Breast epithelium (tissue), 4 donors: ENCODE measurements around the gene SCN3A. TPM values are rescaled to one million over a fixed set of nuclear protein-coding genes. Genes with fewer than 3 reads are reported as not detected.

Experiments
- DNase-seq, 2 donors: peaks; one replicate each; pipeline ENCODE4 v3.0.0-alpha.2; 2019; ENCODE audit warnings: low spot score in 2 of 2
- H3K27ac ChIP-seq, 2 donors: fragments of 200-600 bp; sonication (generic) in 1 of 2; one replicate each; pipeline ENCODE4 v1.5.1; 2016 to 2019; ENCODE audit warnings: mild to moderate bottlenecking in 1 of 2
- H3K27me3 ChIP-seq, 2 donors: fragments of 200-600 bp; sonication (generic) in 1 of 2; one replicate each; pipeline versions ENCODE4 v1.5.1 to v1.6.0; 2017 to 2019; ENCODE audit warnings: control low read depth in 1 of 2, mild to moderate bottlenecking in 1 of 2
- H3K36me3 ChIP-seq: fragments of 200-600 bp; one replicate; pipeline ENCODE4 v1.5.1; 2019
- H3K4me1 ChIP-seq, 2 donors: fragments of 200-600 bp; sonication (generic); one replicate each; pipeline ENCODE4 v1.5.1; 2016 to 2019; ENCODE audit warnings: control low read depth in 1 of 2
- H3K4me3 ChIP-seq, 3 donors: fragments of 200-600 bp; sonication (generic); 1 replicate in 2 of 3; 2 replicates in 1 of 3; pipeline ENCODE4 v1.5.1; 2016 to 2019; ENCODE audit warnings: mild to moderate bottlenecking in 3 of 3, moderate library complexity in 2 of 3
- H3K9me3 ChIP-seq, 2 donors: fragments of 200-600 bp; sonication (generic) in 1 of 2; one replicate each; pipeline ENCODE4 v1.5.1; 2016 to 2019; ENCODE audit warnings: control low read depth in 1 of 2
- POLR2A ChIP-seq: fragments of 450-650 bp; IDR thresholded peaks from one replicate; pipeline ENCODE4 v1.6.1; 2016; ENCODE audit warnings: antibody characterized with exemption, mild to moderate bottlenecking, moderate library complexity
- POLR2AphosphoS5 ChIP-seq, 3 donors: sonication (generic); formaldehyde crosslinking; IDR thresholded peaks; one replicate each; pipeline ENCODE4 v1.6.1; 2017; ENCODE audit warnings: antibody characterized with exemption in 3 of 3
- intact Hi-C: fragments of 100-400 bp; cut with DNase I; formaldehyde crosslinking; loops from one replicate; pipeline ENCODE4 v1.15.1; 2023; ENCODE audit warnings: low total_unique reads
- total RNA-seq, 3 donors: library from RNA; depleted of rRNA; stranded (reverse); fragments of >200 nt; gene quantifications; one replicate each; pipeline ENCODE4 v1.1.0, GENCODE V29; 2016
- TF ChIP-seq, protein P1 (sequence below), 3 donors: fragments of 450-650 bp; IDR thresholded peaks; one replicate each; pipeline ENCODE4 v1.5.1; 2016 to 2017; ENCODE audit warnings: antibody characterized with exemption in 3 of 3, mild to moderate bottlenecking in 3 of 3, moderate library complexity in 3 of 3

The SCN3A gene
- 1 to 10 TPM in 2 of 3 donors, under 1 TPM in 1; 0.64 to 5.3 (median 1.6) TPM for total RNA-seq

DNA sequence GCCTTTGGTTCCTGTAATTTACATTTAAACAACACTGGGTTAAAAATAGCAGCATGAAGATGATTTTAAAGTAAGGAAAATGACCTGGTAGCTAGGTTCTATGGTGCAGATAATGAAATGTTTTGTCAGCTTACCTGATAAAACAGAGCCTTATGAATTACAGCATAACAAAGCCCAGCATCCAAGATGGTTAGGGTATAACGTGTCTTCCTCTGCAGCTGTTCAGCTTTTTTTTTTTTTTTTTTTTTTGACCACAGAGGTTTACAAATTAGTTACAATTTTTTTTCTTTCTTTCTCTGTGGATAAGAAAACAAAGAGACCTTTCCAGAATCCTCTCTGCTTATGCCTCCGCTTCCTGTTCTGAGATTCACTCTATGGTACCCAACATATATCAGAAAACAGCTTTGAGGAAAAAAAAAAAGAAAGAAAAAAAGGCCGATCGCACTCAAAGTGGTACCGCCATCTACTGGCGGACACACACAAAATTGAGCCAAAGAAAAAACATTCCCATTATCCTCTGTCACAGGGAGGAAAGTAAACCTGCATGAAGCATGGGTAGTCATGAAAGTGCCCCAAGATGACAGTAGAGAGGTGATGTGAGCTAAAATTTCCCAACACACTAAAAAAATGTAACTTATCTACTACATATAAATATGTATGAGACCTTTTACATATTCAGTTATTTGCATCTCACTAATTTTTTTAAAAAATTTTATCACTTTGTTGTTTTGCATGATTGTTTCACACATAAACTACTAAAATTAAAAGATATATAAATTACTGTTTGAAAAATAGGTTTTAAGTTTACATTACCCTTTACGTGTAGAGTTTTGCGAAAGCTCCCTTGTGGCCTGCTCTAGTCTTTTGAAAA is at the start of gene SCN3A:
Gene SCN3A, minus strand, starts transcription at position 362 of the 871 bp plus-strand sequence. CDS start 27,656 bp downstream, outside the sequence.
- no peak for TF ChIP-seq POLR2AphosphoS5 (IDR thresholded peaks at IDR 0.05)
- TF ChIP-seq, protein P1, sequence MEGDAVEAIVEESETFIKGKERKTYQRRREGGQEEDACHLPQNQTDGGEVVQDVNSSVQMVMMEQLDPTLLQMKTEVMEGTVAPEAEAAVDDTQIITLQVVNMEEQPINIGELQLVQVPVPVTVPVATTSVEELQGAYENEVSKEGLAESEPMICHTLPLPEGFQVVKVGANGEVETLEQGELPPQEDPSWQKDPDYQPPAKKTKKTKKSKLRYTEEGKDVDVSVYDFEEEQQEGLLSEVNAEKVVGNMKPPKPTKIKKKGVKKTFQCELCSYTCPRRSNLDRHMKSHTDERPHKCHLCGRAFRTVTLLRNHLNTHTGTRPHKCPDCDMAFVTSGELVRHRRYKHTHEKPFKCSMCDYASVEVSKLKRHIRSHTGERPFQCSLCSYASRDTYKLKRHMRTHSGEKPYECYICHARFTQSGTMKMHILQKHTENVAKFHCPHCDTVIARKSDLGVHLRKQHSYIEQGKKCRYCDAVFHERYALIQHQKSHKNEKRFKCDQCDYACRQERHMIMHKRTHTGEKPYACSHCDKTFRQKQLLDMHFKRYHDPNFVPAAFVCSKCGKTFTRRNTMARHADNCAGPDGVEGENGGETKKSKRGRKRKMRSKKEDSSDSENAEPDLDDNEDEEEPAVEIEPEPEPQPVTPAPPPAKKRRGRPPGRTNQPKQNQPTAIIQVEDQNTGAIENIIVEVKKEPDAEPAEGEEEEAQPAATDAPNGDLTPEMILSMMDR (IDR thresholded peaks at IDR 0.05) = peak in 2 of 3 donors; percentile 10 to 26
- no peaks in the 10 kb centered on the region for H3K27me3 ChIP-seq
- DNase-seq = no peak
- intact Hi-C loops = no loop called here
- no peaks in the 10 kb centered on the region for H3K4me1 ChIP-seq
- no peaks in the 10 kb centered on the region for H3K36me3 ChIP-seq
- H3K27ac ChIP-seq = no peak within 1 kb of the TSS
- H3K9me3 ChIP-seq = no peaks in the 10 kb centered on the region
- H3K4me3 ChIP-seq = peak within 1 kb of the TSS in 1 of 3 donors; percentile 20

DNA sequence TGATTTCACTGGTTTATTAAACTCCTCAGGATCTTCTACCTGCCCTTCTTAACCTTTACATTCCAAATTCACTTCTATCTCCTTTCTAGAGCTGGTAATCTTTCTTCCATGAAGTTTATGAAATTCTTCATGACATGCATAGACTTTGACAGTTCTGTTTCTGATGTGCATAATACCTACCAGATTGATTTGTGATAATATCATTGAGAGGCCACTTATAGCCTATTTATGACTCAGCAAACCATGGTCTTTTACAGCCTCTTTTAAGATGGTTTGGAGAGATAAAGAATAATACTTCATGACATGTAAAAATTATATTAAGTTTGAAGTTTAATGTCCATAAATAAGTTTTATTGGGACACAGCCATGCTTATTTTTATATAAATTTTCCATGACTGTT is 49.3 kb upstream of the SCN3A start:
- TF ChIP-seq, protein P1 (IDR thresholded peaks at IDR 0.05) = no peak
- TF ChIP-seq POLR2A (no peak), POLR2AphosphoS5 (IDR thresholded peaks at IDR 0.05) (no peak)

DNA sequence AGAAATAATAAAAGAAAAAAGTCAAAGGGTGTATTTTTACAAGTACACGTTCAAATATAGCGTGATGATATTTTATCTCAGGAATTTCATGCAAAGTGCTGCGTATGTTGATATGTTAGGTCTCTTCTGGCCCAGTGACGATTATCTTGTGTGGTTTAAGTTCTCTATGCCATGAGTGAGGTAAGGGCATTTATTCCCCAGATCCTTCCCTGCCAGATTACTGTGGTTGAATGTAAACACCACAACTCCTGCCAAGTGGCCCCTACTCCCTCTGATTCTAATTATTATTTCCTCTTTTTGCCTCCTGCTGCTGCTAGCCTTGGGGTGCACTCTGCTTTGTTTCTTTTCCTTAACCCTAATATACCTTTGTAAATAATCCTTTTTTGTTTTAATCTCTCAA is 47.5 kb upstream of the SCN3A start:
- no peaks in the 10 kb centered on the region for H3K27me3 ChIP-seq
- intact Hi-C loops = no loop called here
- H3K36me3 ChIP-seq = no peaks in the 10 kb centered on the region
- DNase-seq = no peak
- no peak overlapping the region for H3K4me3 ChIP-seq
- TF ChIP-seq POLR2AphosphoS5 (IDR thresholded peaks at IDR 0.05) (no peak), POLR2A (no peak)
- TF ChIP-seq, protein P1 (IDR thresholded peaks at IDR 0.05) = no peak
- no peak overlapping the region for H3K27ac ChIP-seq
- no peaks in the 10 kb centered on the region for H3K9me3 ChIP-seq
- no peaks in the 10 kb centered on the region for H3K4me1 ChIP-seq

More for the DNA sequence above, 49.3 kb upstream of the SCN3A start:
- Histone ChIP-seq H3K36me3 (no peaks in the 10 kb centered on the region), H3K4me3 (no peak overlapping the region), H3K4me1 (no peaks in the 10 kb centered on the region), H3K27me3 (no peaks in the 10 kb centered on the region), H3K27ac (no peak overlapping the region), H3K9me3 (no peaks in the 10 kb centered on the region)
- no peak for DNase-seq
- intact Hi-C loops = no loop called here

DNA sequence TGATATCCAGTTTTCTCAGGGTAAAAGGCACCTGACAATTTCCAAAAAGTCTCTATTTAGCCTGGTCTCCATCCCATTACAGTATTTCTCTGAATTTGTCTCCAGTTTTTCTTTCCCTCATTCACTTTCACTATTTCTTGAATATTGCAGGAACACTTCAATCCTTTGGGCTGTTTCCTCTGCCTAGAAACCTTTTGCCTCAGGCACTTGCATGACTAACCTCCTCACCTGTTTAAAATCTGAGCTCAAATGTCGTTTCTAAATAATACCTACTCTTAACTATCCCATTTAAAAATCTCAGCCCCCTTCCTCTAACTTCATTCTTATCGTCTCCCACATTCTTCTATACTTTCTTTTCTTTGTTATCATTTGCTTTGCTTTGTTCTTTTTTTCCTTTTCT is 44.4 kb upstream of the SCN3A start:
- Histone ChIP-seq H3K4me3 (no peak overlapping the region), H3K9me3 (no peaks in the 10 kb centered on the region), H3K36me3 (no peaks in the 10 kb centered on the region), H3K27ac (no peak overlapping the region), H3K27me3 (no peaks in the 10 kb centered on the region), H3K4me1 (no peaks in the 10 kb centered on the region)
- intact Hi-C loops = no loop called here
- TF ChIP-seq, protein P1 (IDR thresholded peaks at IDR 0.05) = no peak
- TF ChIP-seq POLR2AphosphoS5 (IDR thresholded peaks at IDR 0.05) = no peak
- TF ChIP-seq POLR2A = no peak
- no peak for DNase-seq

DNA sequence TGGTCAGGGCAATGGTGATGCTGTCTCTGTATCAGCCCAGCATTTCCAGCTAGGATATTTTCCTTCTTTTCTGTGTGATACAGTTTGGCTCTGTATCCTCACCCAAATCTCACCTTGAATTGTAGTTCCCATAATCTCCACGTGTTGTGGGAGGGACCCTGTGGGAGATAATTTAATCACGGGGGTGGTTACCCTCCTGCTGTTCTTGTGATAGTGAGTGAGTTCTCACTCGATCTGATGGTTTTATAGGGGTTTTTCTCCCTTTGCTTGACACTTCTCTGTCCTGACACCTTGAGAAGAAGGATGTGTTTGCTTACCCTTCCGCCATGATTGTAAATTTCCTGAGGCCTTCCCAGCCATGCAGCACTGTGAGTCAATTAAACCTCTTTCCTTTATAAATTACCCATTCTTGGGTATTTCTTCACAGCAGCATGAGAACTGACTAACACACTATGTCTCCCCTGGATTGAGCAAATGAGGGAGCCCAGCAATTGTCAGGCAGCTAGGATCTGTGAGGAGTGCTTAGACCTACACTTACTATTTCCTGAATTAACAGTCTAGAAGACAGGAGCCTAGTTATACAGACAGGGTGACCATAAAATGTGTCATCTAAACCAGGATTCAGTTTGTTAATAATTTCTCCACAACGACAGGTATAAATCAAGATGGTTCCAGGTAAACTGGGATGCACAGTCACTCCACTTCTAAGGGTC is 41.4 kb upstream of the SCN3A start:
- TF ChIP-seq POLR2A (no peak), POLR2AphosphoS5 (IDR thresholded peaks at IDR 0.05) (no peak)
- TF ChIP-seq, protein P1 (IDR thresholded peaks at IDR 0.05) = no peak
- DNase-seq = no peak
- intact Hi-C loops = no loop called here
- Histone ChIP-seq H3K4me3 (no peak overlapping the region), H3K27ac (no peak overlapping the region), H3K27me3 (no peaks in the 10 kb centered on the region), H3K4me1 (no peaks in the 10 kb centered on the region), H3K36me3 (no peaks in the 10 kb centered on the region), H3K9me3 (no peaks in the 10 kb centered on the region)
